SJCRH30 (cell line): ENCODE measurements around the gene ITPR2. TPM values are rescaled to one million over a fixed set of nuclear protein-coding genes. Genes with fewer than 3 reads are reported as not detected.

Experiments
- DNase-seq, 2 experiments: peaks; one replicate each; pipeline ENCODE4 v3.0.0-alpha.2; 2015 to 2020
- H3K27ac ChIP-seq: fragments of 250-450 bp; sonication (Bioruptor Pico); 2 replicates; pipeline ENCODE4 v1.5.1; 2020; ENCODE audit warnings: mild to moderate bottlenecking, moderate library complexity
- H3K27me3 ChIP-seq: fragments of 250-450 bp; sonication (Bioruptor Pico); 2 replicates; pipeline ENCODE4 v1.5.1; 2020; ENCODE audit warnings: mild to moderate bottlenecking, moderate library complexity
- H3K36me3 ChIP-seq: fragments of 250-450 bp; sonication (Bioruptor Pico); 2 replicates; pipeline ENCODE4 v1.5.1; 2020; ENCODE audit warnings: mild to moderate bottlenecking, moderate library complexity
- H3K4me1 ChIP-seq: fragments of 250-450 bp; sonication (Bioruptor Pico); 2 replicates; pipeline ENCODE4 v1.5.1; 2020; ENCODE audit warnings: mild to moderate bottlenecking, moderate library complexity
- H3K4me3 ChIP-seq: fragments of 250-450 bp; sonication (Bioruptor Pico); 2 replicates; pipeline ENCODE4 v1.5.1; 2020; ENCODE audit warnings: mild to moderate bottlenecking, moderate library complexity
- H3K9me3 ChIP-seq: fragments of 250-450 bp; sonication (Bioruptor Pico); replicated peaks from 2 replicates; pipeline ENCODE4 v1.5.1; 2020; ENCODE audit warnings: mild to moderate bottlenecking, moderate library complexity
- total RNA-seq: library from RNA; depleted of rRNA; stranded (reverse); fragments of >200 nt; shearing (Covaris generic); gene quantifications from 2 replicates; pipeline ENCODE4 v1.2.3, GENCODE V29; 2014

ITPR2 gene
- total RNA-seq, 1 experiment from 2014 or later: 8.7 TPM

- Histone ChIP-seq H3K27ac (no peak overlapping the region), H3K9me3 (no peaks in the 10 kb centered on the region), H3K4me1 (no peaks in the 10 kb centered on the region), H3K27me3 (no peaks in the 10 kb centered on the region), H3K4me3 (no peak overlapping the region), H3K36me3 (no peaks in the 10 kb centered on the region)
- no peak for DNase-seq
These were observed 473.4 kb downstream of the ITPR2 start for GRCh38 chr12:26359576-26359975.

- Histone ChIP-seq H3K4me3 (no peak overlapping the region), H3K9me3 (no peaks in the 10 kb centered on the region), H3K36me3 (no peaks in the 10 kb centered on the region), H3K27ac (no peak overlapping the region), H3K4me1 (no peaks in the 10 kb centered on the region), H3K27me3 (no peaks in the 10 kb centered on the region)
- no peak for DNase-seq
These were observed 474.3 kb downstream of the ITPR2 start for GRCh38 chr12:26358651-26359050.

- no peaks in the 10 kb centered on the region for H3K27me3 ChIP-seq
- no peaks in the 10 kb centered on the region for H3K4me1 ChIP-seq
- H3K9me3 ChIP-seq: no peaks in the 10 kb centered on the region
- H3K4me3 ChIP-seq: no peak overlapping the region
- no peak for DNase-seq
- no peak overlapping the region for H3K27ac ChIP-seq
- no peaks in the 10 kb centered on the region for H3K36me3 ChIP-seq
These were observed 485.7 kb downstream of the ITPR2 start for GRCh38 chr12:26347300-26347699.

GRCh38 chr12:26346736-26347135 lies 486.3 kb downstream of the ITPR2 start:
- Histone ChIP-seq H3K9me3 (no peaks in the 10 kb centered on the region), H3K36me3 (no peaks in the 10 kb centered on the region), H3K27ac (no peak overlapping the region), H3K27me3 (no peaks in the 10 kb centered on the region), H3K4me3 (no peak overlapping the region), H3K4me1 (no peaks in the 10 kb centered on the region)
- no peak for DNase-seq

GRCh38 chr12:26345471-26346003 lies 487.5 kb downstream of the ITPR2 start:
- no peak for DNase-seq
- no peaks in the 10 kb centered on the region for H3K4me1 ChIP-seq
- H3K36me3 ChIP-seq: no peaks in the 10 kb centered on the region
- no peaks in the 10 kb centered on the region for H3K9me3 ChIP-seq
- no peak overlapping the region for H3K4me3 ChIP-seq
- H3K27me3 ChIP-seq: no peaks in the 10 kb centered on the region
- no peak overlapping the region for H3K27ac ChIP-seq

GRCh38 chr12:26341491-26341890 lies 491.5 kb downstream of the ITPR2 start:
- H3K9me3 ChIP-seq: no peaks in the 10 kb centered on the region
- no peaks in the 10 kb centered on the region for H3K27me3 ChIP-seq
- no peak overlapping the region for H3K4me3 ChIP-seq
- H3K27ac ChIP-seq: no peak overlapping the region
- no peaks in the 10 kb centered on the region for H3K36me3 ChIP-seq
- H3K4me1 ChIP-seq: 0 out of 2 replicates have a peak, but pooled peaks cover 2% of the 10 kb centered on the region
- no peak for DNase-seq

- Histone ChIP-seq H3K4me3 (no peak overlapping the region), H3K27ac (0 out of 2 replicates have a peak overlapping the region, but pooled peaks have one; percentile 11), H3K4me1 (0 out of 2 replicates have a peak, but pooled peaks cover 2% of the 10 kb centered on the region), H3K9me3 (no peaks in the 10 kb centered on the region), H3K27me3 (no peaks in the 10 kb centered on the region), H3K36me3 (no peaks in the 10 kb centered on the region)
- DNase-seq: no peak
These were observed 492.3 kb downstream of the ITPR2 start for GRCh38 chr12:26340649-26341048.

GRCh38 chr12:26339976-26340375 lies 493.0 kb downstream of the ITPR2 start:
- H3K9me3 ChIP-seq: no peaks in the 10 kb centered on the region
- H3K27ac ChIP-seq: 0 out of 2 replicates have a peak overlapping the region, but pooled peaks have one; percentile 11
- no peaks in the 10 kb centered on the region for H3K27me3 ChIP-seq
- DNase-seq: peak; percentile 22 to 42
- 0 out of 2 replicates have a peak, but pooled peaks cover 2% of the 10 kb centered on the region for H3K4me1 ChIP-seq
- H3K36me3 ChIP-seq: no peaks in the 10 kb centered on the region
- no peak overlapping the region for H3K4me3 ChIP-seq

- H3K4me3 ChIP-seq: no peak overlapping the region
- H3K36me3 ChIP-seq: no peaks in the 10 kb centered on the region
- 0 out of 2 replicates have a peak, but pooled peaks cover 2% of the 10 kb centered on the region for H3K4me1 ChIP-seq
- no peaks in the 10 kb centered on the region for H3K9me3 ChIP-seq
- no peaks in the 10 kb centered on the region for H3K27me3 ChIP-seq
- H3K27ac ChIP-seq: no peak overlapping the region
- no peak for DNase-seq
These were observed 494.1 kb downstream of the ITPR2 start for GRCh38 chr12:26338586-26339572.

- Histone ChIP-seq H3K27me3 (no peaks in the 10 kb centered on the region), H3K4me1 (0 out of 2 replicates have a peak, but pooled peaks cover 2% of the 10 kb centered on the region), H3K4me3 (no peak overlapping the region), H3K9me3 (no peaks in the 10 kb centered on the region), H3K27ac (no peak overlapping the region), H3K36me3 (no peaks in the 10 kb centered on the region)
- DNase-seq: no peak
These were observed 497.3 kb downstream of the ITPR2 start for GRCh38 chr12:26335651-26336050.

GRCh38 chr12:26334621-26335124 lies 498.3 kb downstream of the ITPR2 start:
- H3K4me1 ChIP-seq: peaks cover 1% of the 10 kb centered on the region; the same call in 1 of the 2 replicates
- H3K36me3 ChIP-seq: no peaks in the 10 kb centered on the region
- H3K9me3 ChIP-seq: no peaks in the 10 kb centered on the region
- no peak overlapping the region for H3K4me3 ChIP-seq
- H3K27me3 ChIP-seq: no peaks in the 10 kb centered on the region
- no peak for DNase-seq
- no peak overlapping the region for H3K27ac ChIP-seq

- Histone ChIP-seq H3K27me3 (no peaks in the 10 kb centered on the region), H3K4me1 (no peaks in the 10 kb centered on the region; the same call in 1 of the 2 replicates), H3K27ac (no peak overlapping the region), H3K4me3 (no peak overlapping the region), H3K36me3 (no peaks in the 10 kb centered on the region), H3K9me3 (no peaks in the 10 kb centered on the region)
- no peak for DNase-seq
These were observed 501.0 kb downstream of the ITPR2 start for GRCh38 chr12:26331960-26332359.

- H3K27me3 ChIP-seq: no peaks in the 10 kb centered on the region
- H3K36me3 ChIP-seq: no peaks in the 10 kb centered on the region
- no peaks in the 10 kb centered on the region for H3K9me3 ChIP-seq
- DNase-seq: no peak
- H3K4me3 ChIP-seq: no peak overlapping the region
- no peak overlapping the region for H3K27ac ChIP-seq
- H3K4me1 ChIP-seq: no peaks in the 10 kb centered on the region; the same call in 1 of the 2 replicates
These were observed 501.9 kb downstream of the ITPR2 start for GRCh38 chr12:26331136-26331535.

GRCh38 chr12:26327975-26328644 lies 504.9 kb downstream of the ITPR2 start:
- Histone ChIP-seq H3K36me3 (no peaks in the 10 kb centered on the region), H3K27ac (no peak overlapping the region), H3K4me1 (no peaks in the 10 kb centered on the region; the same call in 1 of the 2 replicates), H3K27me3 (no peaks in the 10 kb centered on the region), H3K4me3 (no peak overlapping the region), H3K9me3 (no peaks in the 10 kb centered on the region)
- no peak for DNase-seq
